Activated T-cell treated with anti-CD3 and anti-CD28 coated beads, Interleukin-2, amount 50 U/mL, for 24 hours (primary cell): ENCODE results near the gene CDH4.

Experiments
- DNase-seq: peaks from one replicate; pipeline ENCODE4 v3.0.0-alpha.2; 2020
- H3K27ac Mint-ChIP-seq: 2 replicates; pipeline ENCODE4 v1.8.0; 2020; ENCODE audit warnings: mild to moderate bottlenecking, mixed read lengths
- H3K27me3 Mint-ChIP-seq: 2 replicates; pipeline ENCODE4 v1.8.0; 2020; ENCODE audit warnings: mixed read lengths
- H3K36me3 Mint-ChIP-seq: 2 replicates; pipeline ENCODE4 v1.8.0; 2020; ENCODE audit warnings: low read depth, mixed read lengths
- H3K4me1 Mint-ChIP-seq: 2 replicates; pipeline ENCODE4 v1.8.0; 2020; ENCODE audit warnings: low read depth, mixed read lengths
- H3K4me3 Mint-ChIP-seq: 2 replicates; pipeline ENCODE4 v1.8.0; 2020; ENCODE audit warnings: mild to moderate bottlenecking, moderate library complexity, mixed read lengths
- H3K9me3 Mint-ChIP-seq: 2 replicates; pipeline ENCODE4 v1.8.0; 2020; ENCODE audit warnings: mixed read lengths

Gene CDH4

DNA sequence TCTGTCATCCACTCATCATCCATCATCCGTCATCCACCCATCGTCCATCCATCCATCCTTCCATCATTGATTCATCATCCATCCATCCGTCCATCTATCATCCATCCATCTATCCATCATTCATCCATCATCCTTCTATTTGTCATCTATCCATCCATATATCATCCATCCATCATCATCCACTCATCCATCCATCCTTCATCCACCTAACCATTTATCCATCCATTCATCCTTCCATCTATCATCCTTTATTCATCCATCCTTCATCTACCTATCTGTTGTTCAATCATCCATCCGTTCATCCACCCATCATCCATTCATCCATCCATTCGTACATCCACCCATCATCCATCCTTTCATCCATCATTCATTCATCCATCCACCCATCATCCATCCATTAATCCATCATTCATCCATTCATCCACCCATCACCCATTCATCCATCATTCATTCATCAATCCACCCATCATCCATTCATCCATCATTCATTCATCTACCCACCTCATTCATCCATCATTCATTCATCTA lies 266.4 kb downstream of the CDH4 start:
- Mint-ChIP-seq H3K4me1 (no peaks in the 10 kb centered on the region), H3K27ac (no peak overlapping the region), H3K4me3 (no peak overlapping the region), H3K27me3 (peaks cover 3% of the 10 kb centered on the region), H3K36me3 (no peaks in the 10 kb centered on the region), H3K9me3 (no peaks in the 10 kb centered on the region)
- DNase-seq, result no peak

DNA sequence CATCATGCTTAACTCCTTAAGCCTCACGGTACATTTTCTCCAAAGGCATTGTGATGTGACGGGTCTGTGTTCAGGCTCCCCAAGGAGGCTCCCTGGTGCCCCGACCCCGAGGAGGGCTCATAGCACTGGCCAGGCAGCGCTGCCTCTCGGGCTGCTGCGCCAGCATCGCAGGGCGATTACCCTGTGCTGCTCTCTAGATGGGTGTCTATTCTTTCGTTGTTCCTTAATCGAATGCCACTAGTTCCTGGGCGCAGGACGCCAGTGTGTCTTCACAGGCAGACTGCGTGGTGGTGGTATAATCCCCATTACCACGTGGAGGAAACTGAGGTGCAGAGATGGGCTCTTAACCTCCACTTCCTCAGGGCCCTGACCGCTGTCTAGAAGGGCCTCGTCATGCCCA lies 267.4 kb downstream of the CDH4 start:
- DNase-seq, result no peak
- H3K9me3 Mint-ChIP-seq, result no peaks in the 10 kb centered on the region
- no peaks in the 10 kb centered on the region for H3K4me1 Mint-ChIP-seq
- no peak overlapping the region for H3K4me3 Mint-ChIP-seq
- H3K27ac Mint-ChIP-seq, result no peak overlapping the region
- H3K36me3 Mint-ChIP-seq, result no peaks in the 10 kb centered on the region
- peaks cover 3% of the 10 kb centered on the region for H3K27me3 Mint-ChIP-seq

DNA sequence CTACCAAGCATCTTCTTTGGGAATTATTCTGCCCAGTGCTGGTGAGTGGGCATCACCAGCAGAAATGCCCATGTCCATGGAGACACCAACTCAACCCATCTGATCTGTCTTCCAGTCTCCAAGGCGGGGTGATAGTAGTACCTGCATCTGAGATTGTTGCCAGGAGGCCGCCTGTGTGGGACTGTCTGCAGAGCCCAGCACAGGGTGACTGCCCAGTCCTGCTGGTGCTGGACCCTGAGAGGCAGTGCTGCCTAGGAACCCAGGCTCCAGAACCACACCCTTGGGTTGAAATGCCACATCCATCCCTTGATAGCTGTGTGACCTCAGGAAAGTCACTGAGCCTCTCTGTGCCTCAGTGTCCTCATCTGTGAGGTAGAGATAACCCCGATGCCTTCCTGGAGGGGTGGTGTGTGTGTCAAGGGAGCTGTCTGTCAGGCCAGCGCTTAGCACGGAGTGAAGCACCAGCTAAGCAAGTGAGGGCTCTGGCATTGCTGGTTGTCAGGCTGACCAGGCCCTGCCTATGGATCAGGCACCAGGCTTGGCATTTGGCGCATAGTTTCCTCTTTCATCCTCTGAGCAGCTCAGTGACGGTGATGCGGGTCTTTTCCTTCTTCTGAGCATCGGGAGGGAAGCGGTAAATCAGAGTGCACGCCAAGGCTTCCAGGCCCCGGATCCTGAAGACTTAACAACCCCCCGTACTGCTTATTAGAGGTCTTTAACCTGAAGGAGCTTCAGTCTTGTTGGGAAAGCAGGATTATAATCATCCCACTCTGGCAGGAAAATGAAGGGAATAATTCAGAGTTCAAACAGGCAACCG lies 268.2 kb downstream of the CDH4 start:
- DNase-seq, result no peak
- Mint-ChIP-seq H3K4me3 (no peak overlapping the region), H3K27ac (no peak overlapping the region), H3K4me1 (no peaks in the 10 kb centered on the region), H3K36me3 (no peaks in the 10 kb centered on the region), H3K27me3 (peaks cover 3% of the 10 kb centered on the region), H3K9me3 (no peaks in the 10 kb centered on the region)

DNA sequence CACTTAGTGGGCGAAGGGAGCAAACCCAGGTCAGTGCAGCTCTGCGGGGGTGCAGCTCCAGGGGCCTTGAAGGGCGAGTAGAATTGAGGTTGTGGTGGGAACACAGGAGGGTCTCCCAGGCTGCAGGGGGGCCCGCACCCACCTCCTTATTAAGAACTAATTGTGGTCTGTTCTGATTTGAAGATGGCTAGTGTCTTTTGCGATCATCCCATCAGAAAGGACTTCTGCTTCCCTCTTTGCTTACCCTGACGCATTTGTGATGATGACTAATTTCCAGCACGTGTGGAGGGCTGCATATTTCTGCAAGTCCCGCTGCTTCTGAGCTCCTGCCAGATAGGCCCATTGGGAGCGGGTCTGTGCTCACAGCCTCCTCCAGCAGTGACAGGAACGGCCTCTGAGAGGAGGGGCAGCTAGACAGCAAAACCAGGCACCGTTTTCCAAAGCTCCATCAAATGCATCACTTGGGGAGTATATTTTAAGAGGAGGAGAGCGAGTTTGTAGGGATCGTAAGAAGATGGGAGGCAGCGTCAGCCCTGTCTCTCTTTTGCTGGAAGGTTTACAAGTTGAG lies 268.9 kb downstream of the CDH4 start:
- H3K27me3 Mint-ChIP-seq, result peaks cover 8% of the 10 kb centered on the region
- DNase-seq, result no peak
- H3K4me1 Mint-ChIP-seq, result no peaks in the 10 kb centered on the region
- no peak overlapping the region for H3K4me3 Mint-ChIP-seq
- H3K36me3 Mint-ChIP-seq, result no peaks in the 10 kb centered on the region
- no peak overlapping the region for H3K27ac Mint-ChIP-seq
- no peaks in the 10 kb centered on the region for H3K9me3 Mint-ChIP-seq

DNA sequence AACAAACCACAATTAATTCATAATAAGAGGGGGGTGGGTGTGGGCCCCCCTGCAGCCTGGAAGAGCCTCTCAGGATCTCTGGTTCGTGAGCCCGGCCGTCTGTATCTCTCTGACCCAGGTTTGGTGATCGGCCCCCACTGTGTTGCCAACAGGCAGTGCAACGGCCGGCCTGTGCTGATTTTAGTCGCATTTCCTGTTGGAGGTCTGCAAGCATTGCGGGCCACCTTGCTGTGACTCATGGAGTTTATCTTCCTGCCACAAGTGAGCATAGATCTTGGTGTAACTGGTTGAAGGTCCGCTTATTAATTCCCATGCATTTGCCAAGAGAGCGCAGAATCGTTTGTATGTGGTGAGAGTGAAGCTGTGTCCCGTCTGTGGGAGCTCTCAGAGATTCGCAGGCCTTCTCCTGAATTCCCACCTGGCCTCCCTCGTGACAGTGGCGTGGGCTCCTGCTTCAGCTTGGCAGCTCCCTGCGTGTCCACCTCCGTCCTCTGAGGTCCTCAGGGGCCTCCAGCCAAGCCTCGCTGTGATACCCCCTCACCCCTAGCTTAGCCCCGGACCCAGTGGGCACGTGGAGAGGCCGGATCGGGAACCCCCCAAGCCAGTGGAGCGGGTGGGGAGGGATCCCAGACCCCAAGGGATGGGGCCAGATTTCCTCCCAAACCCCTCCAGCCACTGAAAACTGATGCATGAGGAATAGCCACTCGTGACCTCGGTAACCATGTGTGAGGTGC lies 269.8 kb downstream of the CDH4 start:
- DNase-seq, result no peak
- no peak overlapping the region for H3K27ac Mint-ChIP-seq
- no peak overlapping the region for H3K4me3 Mint-ChIP-seq
- peaks cover 11% of the 10 kb centered on the region for H3K27me3 Mint-ChIP-seq
- H3K36me3 Mint-ChIP-seq, result no peaks in the 10 kb centered on the region
- H3K4me1 Mint-ChIP-seq, result no peaks in the 10 kb centered on the region
- H3K9me3 Mint-ChIP-seq, result no peaks in the 10 kb centered on the region

DNA sequence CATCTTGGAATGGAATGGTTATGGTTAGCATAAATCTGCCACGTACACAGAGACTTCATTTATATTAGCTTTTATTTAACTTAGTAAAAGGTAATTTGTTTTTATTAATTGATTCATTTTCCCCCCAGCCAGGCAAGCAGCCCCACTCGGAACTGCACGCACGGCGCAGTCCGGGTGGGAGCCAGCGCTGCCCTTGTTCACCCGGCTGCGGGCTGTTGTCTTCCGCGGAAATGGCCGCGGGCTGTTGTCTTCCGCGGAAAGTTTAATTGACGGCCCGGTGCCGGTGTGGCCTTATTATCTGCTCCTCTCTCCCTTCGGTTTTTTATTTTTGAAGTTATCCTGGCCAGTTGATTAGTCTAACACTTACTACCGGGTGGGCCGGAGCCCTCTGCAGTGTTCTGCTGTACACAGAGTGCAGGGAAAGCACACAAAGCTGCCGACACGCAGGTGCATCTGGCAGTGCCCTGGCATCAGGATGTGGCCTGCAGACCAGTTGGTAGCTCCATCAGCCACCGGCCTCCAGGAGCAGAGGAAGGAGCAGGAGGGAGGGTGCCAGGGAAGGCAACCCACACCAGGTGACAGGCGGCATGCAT lies 270.5 kb downstream of the CDH4 start:
- H3K36me3 Mint-ChIP-seq, result no peaks in the 10 kb centered on the region
- H3K9me3 Mint-ChIP-seq, result no peaks in the 10 kb centered on the region
- H3K4me1 Mint-ChIP-seq, result no peaks in the 10 kb centered on the region
- H3K27me3 Mint-ChIP-seq, result peaks cover 11% of the 10 kb centered on the region
- DNase-seq, result no peak
- H3K4me3 Mint-ChIP-seq, result no peak overlapping the region
- H3K27ac Mint-ChIP-seq, result no peak overlapping the region

DNA sequence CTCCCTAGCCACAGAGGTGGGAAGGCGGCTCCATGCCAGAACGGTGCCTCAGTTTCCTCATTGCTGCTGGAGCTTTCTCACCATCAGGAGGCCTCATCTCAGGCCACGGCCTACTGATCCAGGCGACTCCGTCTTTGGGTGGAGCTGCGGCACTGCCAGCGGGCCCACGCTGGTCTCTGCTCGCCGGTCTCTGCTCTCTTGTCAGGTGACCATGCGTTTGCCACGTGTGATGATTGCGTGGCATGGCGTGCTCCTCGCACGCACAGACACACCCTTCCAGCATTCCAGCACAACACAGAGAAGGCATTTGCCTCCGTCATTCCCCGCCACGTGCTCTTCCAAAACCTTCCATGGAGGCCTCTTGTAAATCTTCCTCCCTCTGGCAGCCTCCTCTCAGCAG lies 271.1 kb downstream of the CDH4 start:
- Mint-ChIP-seq H3K27me3 (peaks cover 11% of the 10 kb centered on the region), H3K4me1 (no peaks in the 10 kb centered on the region), H3K9me3 (no peaks in the 10 kb centered on the region), H3K36me3 (no peaks in the 10 kb centered on the region), H3K27ac (no peak overlapping the region), H3K4me3 (no peak overlapping the region)
- DNase-seq, result no peak

DNA sequence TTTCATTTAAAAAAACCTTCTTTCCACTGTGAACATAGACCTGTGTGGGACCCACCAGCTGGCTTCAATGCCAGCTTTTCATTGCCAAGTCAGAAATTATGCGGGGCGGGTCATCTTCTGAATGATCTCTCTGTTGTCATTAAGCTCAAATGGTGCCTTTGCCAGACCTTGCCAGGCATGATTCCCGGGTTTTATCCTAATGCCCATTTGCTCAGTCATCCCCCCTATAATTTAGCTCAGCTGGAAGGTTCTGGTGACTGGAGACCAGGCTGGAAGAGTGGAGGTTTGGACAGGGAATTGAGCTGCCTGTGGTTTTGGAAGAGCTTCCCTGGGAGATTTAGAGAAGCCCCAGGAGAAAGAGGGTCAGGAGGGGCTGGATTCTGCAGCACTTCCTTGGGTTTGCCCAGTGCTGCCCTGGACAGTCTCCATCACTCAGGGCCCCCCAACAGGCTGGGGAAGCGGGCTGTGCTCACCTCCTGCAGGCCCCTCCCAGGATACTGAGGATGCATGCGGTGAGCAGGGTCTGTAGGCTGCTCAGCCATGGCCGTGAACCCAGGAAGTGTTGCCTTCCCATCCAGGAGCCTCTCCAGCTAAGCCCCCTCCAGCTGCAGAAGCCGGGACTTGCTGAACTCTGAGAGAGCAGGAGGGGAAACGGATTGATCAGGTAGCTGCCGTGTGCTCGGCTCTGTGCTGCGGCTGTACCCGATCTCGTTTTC lies 273.0 kb downstream of the CDH4 start:
- Mint-ChIP-seq H3K4me1 (no peaks in the 10 kb centered on the region), H3K27me3 (peaks cover 11% of the 10 kb centered on the region), H3K36me3 (no peaks in the 10 kb centered on the region), H3K4me3 (no peak overlapping the region), H3K9me3 (no peaks in the 10 kb centered on the region), H3K27ac (no peak overlapping the region)
- no peak for DNase-seq

DNA sequence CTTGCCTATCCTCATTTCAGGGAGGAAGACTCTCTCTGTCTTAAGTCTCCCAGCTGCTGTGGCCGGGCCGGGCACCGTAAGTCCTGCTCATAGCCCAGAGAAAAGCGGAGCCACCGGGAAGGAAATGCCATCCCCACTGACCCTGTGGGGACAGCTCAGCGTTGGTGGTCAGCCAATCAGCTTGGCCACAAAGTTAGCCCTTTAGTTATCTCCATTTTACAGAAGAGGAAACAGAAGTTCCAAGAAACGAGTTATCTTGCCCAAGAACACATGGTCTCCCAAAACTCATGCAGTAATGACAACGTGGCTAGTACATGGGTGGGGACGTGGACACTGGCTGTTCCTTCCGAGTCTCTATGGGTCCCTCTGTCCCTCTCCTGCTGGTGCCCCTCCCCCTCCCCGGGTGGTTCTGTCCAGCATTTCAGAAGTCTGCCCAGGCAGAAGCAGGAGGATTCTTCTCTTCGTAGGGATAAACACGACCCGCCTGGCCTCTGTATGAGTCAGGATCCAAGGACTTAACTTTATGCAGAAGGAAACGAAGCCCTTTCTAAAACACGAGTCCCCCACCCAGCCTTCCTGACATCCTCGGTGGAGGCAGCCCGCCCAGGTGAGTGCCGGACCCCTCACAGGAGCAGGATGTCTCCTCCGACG lies 273.8 kb downstream of the CDH4 start:
- Mint-ChIP-seq H3K9me3 (no peaks in the 10 kb centered on the region), H3K27me3 (peaks cover 11% of the 10 kb centered on the region), H3K4me3 (no peak overlapping the region), H3K36me3 (no peaks in the 10 kb centered on the region), H3K4me1 (no peaks in the 10 kb centered on the region), H3K27ac (no peak overlapping the region)
- no peak for DNase-seq

DNA sequence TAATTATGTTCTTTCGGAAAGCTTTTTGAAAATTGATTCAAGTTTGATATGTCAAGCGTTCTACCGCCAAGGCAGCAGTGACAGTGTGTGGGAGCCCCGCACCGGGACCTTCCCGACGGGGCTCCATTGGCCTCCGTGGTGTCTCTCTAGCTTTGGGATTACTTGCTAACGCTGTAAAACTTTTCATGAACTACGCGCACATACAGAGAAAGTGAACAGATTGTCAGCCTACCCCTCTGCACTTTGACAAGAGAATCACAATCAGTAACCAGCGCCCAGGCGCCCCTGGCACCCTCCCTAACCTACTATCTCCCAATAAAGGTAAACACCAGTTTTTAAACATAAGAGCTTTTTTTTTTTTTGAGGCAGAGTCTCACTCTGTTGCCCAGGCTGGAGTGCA lies 274.8 kb downstream of the CDH4 start:
- no peaks in the 10 kb centered on the region for H3K36me3 Mint-ChIP-seq

DNA sequence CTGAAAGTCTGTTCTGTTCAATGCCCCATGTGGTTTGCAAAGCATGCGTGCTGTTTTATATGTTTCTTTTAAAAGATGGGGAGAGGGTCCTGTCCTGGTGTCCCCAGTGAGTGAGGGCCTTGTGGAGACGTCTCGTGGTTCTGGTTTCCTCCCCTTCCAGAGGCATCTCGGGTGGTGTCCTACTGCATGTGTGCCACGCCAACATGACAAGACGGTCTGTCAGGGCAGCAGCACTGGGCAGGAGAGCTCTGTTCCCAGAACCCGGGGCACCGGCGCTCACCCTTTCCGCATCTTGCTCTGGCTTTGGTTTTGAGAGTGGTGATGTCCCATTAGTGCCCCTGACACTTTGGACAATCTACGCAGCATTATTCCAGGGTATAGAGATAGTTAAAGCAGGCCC lies 275.6 kb downstream of the CDH4 start:
- Mint-ChIP-seq H3K4me3 (no peak overlapping the region), H3K4me1 (no peaks in the 10 kb centered on the region), H3K27me3 (peaks cover 11% of the 10 kb centered on the region), H3K27ac (no peak overlapping the region), H3K36me3 (no peaks in the 10 kb centered on the region), H3K9me3 (no peaks in the 10 kb centered on the region)
- DNase-seq, result no peak

More for the DNA sequence above, 274.8 kb downstream of the CDH4 start:
- Mint-ChIP-seq H3K4me1 (no peaks in the 10 kb centered on the region), H3K4me3 (no peak overlapping the region), H3K27me3 (peaks cover 11% of the 10 kb centered on the region), H3K9me3 (no peaks in the 10 kb centered on the region), H3K27ac (no peak overlapping the region)
- no peak for DNase-seq

DNA sequence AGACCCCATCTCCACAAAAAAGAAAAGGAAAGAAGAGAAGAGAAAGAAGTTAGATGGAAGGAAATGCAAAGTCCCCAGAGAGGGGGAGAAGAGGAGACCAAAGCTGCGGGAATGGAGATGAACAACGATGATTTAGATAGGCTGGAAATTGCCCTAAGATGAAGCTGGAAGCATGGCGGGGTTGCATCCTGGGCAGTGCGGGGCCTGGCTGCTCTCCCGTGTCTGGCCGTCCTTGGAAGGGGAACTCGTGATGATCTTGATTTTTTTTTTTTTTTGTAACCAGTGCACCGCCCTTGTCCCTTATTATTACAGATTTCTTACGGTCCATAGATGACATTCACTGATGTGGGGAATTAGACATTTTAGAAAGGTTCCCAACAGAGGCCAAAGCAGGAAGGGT lies 276.5 kb downstream of the CDH4 start:
- no peaks in the 10 kb centered on the region for H3K4me1 Mint-ChIP-seq
- H3K36me3 Mint-ChIP-seq, result no peaks in the 10 kb centered on the region
- DNase-seq, result no peak
- no peaks in the 10 kb centered on the region for H3K9me3 Mint-ChIP-seq
- H3K27ac Mint-ChIP-seq, result no peak overlapping the region
- H3K4me3 Mint-ChIP-seq, result no peak overlapping the region
- H3K27me3 Mint-ChIP-seq, result peaks cover 7% of the 10 kb centered on the region

DNA sequence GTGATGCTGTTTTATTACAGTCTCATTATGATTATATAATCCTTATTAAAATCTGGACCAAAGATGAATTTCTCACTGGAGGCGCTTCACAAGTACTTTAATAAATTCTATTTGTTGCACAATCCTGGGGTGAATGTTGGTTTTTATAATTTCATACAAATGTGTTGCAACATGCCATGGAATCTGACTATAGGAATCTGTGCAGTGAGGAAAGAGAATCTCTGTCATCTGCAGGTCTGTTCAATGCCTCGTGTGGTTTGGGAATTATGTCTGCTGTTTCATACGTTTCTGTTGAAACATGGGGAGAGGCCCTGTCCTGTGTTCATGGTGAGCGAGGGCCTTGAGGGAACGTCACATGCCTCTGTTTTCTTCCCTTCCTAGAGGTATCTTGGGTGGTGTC lies 277.3 kb downstream of the CDH4 start:
- H3K27ac Mint-ChIP-seq, result no peak overlapping the region
- no peak for DNase-seq
- H3K4me3 Mint-ChIP-seq, result no peak overlapping the region
- no peaks in the 10 kb centered on the region for H3K9me3 Mint-ChIP-seq
- H3K4me1 Mint-ChIP-seq, result no peaks in the 10 kb centered on the region
- H3K27me3 Mint-ChIP-seq, result peaks cover 7% of the 10 kb centered on the region
- no peaks in the 10 kb centered on the region for H3K36me3 Mint-ChIP-seq
